ENCODE data around the gene WNT5A. TPM values are rescaled to one million over a fixed set of nuclear protein-coding genes. Genes with fewer than 3 reads are reported as not detected.

Gene WNT5A
- total RNA-seq, 1 experiment from 2014 or later = 1.1 TPM

DNA sequence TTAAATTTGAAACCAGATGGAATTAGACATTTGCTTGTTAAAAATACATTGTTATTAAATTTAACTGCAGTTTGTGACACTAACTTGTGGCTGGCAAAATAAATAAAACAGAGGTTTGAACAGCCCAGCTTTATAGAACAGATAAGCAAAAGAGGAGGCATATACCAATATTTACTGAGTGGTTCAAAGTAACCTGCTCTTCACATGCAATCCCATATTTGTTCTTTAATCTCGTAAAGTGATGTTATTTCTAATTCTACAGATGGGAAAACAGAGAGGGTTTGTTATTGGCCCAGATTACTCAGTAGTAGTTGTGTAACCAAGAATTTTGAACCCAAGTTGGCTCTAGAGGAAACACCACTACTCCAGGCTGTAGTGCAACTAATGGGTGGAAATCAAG, 37.6 kb downstream of the WNT5A start:
- Histone ChIP-seq H3K23ac (ENCODE audit: insufficient read length, low read depth, low read length) (no peak overlapping the region), H4K91ac (ENCODE audit: insufficient read length, low read depth, low read length) (no peak overlapping the region), H3K23me2 (ENCODE audit: insufficient read length, low read depth, low read length, poor library complexity, severe bottlenecking) (no peaks in the 10 kb centered on the region), H3K4me1 (ENCODE audit: insufficient read depth, low read length) (no peaks in the 10 kb centered on the region), H3K18ac (ENCODE audit: insufficient read length, low read depth, low read length) (no peak overlapping the region), H2BK20ac (ENCODE audit: low read depth, low read length, poor library complexity, severe bottlenecking) (no peak overlapping the region), H3K27me3 (ENCODE audit: insufficient read depth, low read length) (no peaks in the 10 kb centered on the region), H2AFZ (ENCODE audit: low read length) (no peak overlapping the region), H2BK15ac (ENCODE audit: low read depth, low read length) (no peak overlapping the region), H4K5ac (ENCODE audit: insufficient read length, low read depth, low read length) (no peak overlapping the region), H2BK5ac (ENCODE audit: insufficient read length, low read length) (no peak overlapping the region), H3K14ac (ENCODE audit: insufficient read depth, low read length) (no peak overlapping the region), H3K27ac (ENCODE audit: insufficient read length, low read depth, low read length) (no peak overlapping the region), H3T11ph (ENCODE audit: low read length) (no peak overlapping the region), H4K20me1 (ENCODE audit: control insufficient read depth, insufficient read depth, insufficient read length) (no peaks in the 10 kb centered on the region), H2BK12ac (ENCODE audit: insufficient read length, low read depth, low read length) (no peak overlapping the region), H3K4me2 (ENCODE audit: insufficient read depth, insufficient read length, low read length) (no peak overlapping the region), H3K79me1 (ENCODE audit: insufficient read depth, low read depth, low read length, poor library complexity, severe bottlenecking) (no peaks in the 10 kb centered on the region), H2BK120ac (ENCODE audit: low read depth, low read length, poor library complexity, severe bottlenecking) (no peak overlapping the region), H3K56ac (ENCODE audit: insufficient read length, low read depth, low read length) (no peak overlapping the region), H3K4ac (ENCODE audit: low read depth, low read length) (no peak overlapping the region), H2AK5ac (ENCODE audit: insufficient read length, low read length) (no peak overlapping the region), H3K9me3 (ENCODE audit: control insufficient read depth, low read depth, low read length) (no peaks in the 10 kb centered on the region), H3K79me2 (ENCODE audit: insufficient read depth, low read length) (no peaks in the 10 kb centered on the region), H4K8ac (replicated peaks; ENCODE audit: insufficient read length, low read depth, low read length) (no peak overlapping the region), H3K9ac (ENCODE audit: extremely low read depth, insufficient read length, low read length) (no peak overlapping the region)
- Mint-ChIP-seq H3K9me3 (no peaks in the 10 kb centered on the region; a peak in 1 of 5 replicates), H3K27me3 (ENCODE audit: low read depth) (peaks cover 10% of the 10 kb centered on the region), H3K36me3 (ENCODE audit: insufficient read depth in 1 of 3, low read depth in 3 of 3) (no peaks in the 10 kb centered on the region), H3K4me3 (no peak overlapping the region), H3K4me1 (peaks cover 0 to 4% of the 10 kb centered on the region in 2 experiments; a peak in 1 of 4 replicates), H3K27ac (no peak overlapping the region)
- WGBS (ENCODE audit: extremely low coverage, insufficient read length, low lambda C conversion rate) = no CpG with 5 or more reads among the region's 1 CpG
- DNase-seq = no peak
- TF ChIP-seq, protein P1, sequence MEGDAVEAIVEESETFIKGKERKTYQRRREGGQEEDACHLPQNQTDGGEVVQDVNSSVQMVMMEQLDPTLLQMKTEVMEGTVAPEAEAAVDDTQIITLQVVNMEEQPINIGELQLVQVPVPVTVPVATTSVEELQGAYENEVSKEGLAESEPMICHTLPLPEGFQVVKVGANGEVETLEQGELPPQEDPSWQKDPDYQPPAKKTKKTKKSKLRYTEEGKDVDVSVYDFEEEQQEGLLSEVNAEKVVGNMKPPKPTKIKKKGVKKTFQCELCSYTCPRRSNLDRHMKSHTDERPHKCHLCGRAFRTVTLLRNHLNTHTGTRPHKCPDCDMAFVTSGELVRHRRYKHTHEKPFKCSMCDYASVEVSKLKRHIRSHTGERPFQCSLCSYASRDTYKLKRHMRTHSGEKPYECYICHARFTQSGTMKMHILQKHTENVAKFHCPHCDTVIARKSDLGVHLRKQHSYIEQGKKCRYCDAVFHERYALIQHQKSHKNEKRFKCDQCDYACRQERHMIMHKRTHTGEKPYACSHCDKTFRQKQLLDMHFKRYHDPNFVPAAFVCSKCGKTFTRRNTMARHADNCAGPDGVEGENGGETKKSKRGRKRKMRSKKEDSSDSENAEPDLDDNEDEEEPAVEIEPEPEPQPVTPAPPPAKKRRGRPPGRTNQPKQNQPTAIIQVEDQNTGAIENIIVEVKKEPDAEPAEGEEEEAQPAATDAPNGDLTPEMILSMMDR (conservative IDR thresholded peaks at IDR 0.05) = no peak

Measured in H9 (cell line).